Occipital lobe (tissue), 2 donors: ENCODE measurements around the gene TMIGD2. TPM values are rescaled to one million over a fixed set of nuclear protein-coding genes. Genes with fewer than 3 reads are reported as not detected.
A peak's percentile ranks its signal among the peaks of the same experiment; 100 is the strongest.

Experiments
- DNase-seq: peaks from one replicate; lab custom pipeline; 2025; lab: John Stamatoyannopoulos, UW
- total RNA-seq: library from RNA; depleted of rRNA; stranded (reverse); fragments of >200 nt; gene quantifications from one replicate; pipeline ENCODE4 v1.2.3, GENCODE V29; 2014

Gene TMIGD2
- total RNA-seq, 1 donor from 2014 or later = 2.7 TPM

DNA sequence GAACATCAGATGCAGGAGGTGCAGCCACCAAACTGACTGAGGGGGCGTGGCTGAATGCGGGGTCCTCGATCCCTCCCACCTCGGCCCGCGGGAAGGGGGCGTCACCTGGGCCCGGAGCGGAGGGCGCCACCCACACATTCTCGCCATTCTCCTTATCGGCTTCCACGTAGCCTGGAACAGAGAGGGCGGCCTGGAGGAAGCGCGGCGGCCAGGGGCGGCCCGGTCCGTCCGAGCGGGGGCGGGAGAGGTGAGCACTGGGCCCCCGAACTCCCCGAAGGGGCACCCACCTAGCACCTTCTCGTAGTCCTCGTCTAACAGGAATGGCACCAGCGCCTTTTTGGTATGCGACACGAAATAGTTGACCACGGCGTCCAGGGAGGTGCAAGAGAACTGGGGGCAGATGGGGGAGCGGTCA, 24.7 kb upstream of the TMIGD2 start:
- no peak for DNase-seq

DNA sequence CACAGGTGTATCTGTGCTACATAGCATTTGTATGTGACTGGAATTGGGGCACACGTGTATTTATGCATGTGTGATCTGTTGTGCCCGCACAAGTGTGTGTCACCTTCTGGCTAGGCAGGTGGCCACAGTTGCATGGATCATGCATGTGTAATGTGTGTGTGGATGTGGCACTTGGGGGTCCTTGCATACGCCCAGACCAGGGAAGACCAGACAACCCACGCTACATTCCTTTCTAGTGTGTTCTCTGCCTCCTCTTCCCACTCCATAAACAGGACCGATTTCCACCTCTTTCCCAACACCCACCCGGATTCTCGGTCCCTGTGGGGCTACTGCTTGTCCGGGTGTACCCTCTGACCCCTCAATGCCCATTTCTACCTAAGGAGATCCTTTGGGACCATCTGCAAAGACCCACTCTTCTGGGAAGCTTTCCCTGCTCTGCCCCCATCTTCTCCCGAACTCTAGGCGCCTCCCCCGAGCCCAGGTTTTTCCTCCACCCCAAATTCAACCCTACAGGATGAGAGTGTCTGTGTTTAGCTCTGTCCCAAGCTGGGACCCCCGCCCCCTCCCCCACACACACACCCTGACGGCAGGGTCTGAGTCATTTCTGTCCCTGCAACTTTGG, 24.1 kb upstream of the TMIGD2 start:
- DNase-seq = no peak

DNA sequence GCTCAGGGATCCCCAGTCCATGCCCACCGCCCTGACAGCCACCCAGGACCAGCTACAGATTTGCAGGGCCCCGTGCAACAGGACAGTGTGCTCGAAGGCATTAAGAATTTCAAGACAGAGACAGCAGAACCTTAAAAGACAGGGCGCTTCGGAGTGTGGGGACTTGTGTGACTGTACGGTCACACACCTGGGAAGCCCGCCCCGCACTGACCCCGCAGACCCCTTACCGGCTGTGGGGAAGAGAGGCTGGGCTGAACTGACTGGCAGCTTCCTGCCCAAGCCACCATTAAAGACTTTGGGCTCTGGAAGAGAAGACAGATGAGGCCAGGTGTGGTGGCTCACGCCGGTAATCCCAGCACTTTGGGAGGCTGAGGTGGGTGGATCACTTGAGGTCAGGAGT, 22.0 kb upstream of the TMIGD2 start:
- DNase-seq = no peak

DNA sequence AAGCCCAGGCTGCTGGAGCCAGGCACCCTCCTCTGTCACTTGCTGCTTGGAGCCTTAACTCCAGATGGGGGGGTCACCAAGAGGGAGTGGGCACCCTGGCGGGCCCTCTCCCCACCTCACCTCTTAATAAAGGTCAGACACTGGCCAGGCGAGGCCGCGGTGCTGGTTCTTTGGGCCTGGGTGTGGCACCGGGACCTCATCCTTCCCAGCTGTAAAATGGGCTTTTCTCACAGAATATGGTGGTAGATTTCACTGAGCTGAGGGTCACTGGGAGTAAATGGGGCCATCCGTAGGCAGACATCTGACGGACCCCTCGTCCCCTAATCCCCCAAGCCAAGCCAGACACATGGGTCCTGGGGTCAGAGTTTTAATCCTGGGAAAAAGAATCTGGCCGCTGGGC, 21.5 kb upstream of the TMIGD2 start:
- DNase-seq = no peak

- no peak for DNase-seq
Observed at GRCh38 chr19:4322942-4323665, 20.9 kb upstream of the TMIGD2 start.

DNA sequence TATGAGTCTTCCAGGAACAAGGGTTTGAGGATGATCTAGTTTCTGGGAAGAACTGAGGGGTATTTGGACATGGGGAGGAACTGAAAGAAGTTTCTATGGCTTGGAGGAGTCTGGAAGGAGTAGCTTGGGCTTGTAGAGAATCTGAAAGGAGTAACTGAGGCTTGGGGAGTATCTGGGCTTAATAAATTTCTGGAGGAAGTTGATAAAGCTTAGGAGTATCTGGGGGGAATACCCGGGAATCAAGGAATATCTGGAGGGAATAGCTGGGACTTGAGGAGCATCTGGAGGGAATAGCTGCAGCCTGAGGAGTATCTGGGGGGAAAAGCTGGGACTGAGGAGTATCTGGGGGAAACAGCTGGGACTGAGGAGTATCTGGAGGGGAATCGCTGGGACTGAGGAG, 18.2 kb upstream of the TMIGD2 start:
- no peak for DNase-seq

DNA sequence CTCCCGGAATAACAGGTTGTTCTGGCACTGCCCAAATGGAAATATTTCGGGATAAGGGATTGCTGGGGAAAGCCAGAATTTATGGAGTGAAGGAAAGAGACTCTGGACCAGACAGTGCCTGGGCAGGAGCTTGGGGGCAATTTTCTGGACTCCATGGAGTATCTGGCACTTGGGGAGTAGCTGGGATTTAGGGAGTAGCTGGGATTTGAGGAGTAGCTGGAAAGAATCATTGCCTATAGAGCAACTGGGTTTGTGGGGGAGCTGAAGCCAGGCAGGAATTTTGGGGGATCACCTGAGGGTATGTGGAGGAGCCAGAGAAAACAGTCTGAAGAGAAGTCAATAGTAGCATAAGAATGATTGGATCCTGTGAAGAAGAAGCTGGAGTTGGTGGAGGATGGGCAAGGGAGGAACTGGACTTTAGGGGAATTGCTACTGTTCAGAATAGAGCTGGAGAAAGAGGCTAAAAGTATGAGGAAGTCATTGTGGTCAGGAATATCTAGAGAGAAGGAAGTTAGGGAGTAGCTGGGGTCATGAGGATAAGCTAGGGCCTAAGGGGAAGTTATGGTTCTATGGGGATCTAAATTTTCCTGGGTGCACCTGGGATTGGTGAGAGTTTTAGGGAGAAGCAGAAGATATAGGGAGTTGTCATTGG, 17.0 kb upstream of the TMIGD2 start:
- DNase-seq = no peak

DNA sequence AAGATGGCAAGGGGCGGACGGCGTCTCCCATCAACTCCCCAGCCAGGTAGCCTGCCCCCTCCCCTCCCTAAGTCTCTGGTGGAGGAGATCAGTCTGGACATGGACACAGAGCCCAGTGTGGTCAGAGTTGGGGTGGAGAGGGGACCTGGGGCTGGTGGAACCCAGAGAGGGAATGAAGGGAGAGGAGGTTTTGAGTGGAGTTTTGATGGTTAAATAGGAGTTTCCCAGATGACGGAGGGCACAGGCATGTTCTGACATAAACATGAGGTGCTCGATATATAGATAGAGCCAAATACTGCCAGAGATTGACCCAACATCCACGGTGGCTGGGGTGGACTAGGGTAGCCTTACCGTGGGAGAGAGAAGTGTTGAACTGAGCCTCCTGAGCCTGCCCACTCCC, 16.3 kb upstream of the TMIGD2 start:
- no peak for DNase-seq

- DNase-seq = no peak
Observed at GRCh38 chr19:4316956-4317355, 14.8 kb upstream of the TMIGD2 start.

DNA sequence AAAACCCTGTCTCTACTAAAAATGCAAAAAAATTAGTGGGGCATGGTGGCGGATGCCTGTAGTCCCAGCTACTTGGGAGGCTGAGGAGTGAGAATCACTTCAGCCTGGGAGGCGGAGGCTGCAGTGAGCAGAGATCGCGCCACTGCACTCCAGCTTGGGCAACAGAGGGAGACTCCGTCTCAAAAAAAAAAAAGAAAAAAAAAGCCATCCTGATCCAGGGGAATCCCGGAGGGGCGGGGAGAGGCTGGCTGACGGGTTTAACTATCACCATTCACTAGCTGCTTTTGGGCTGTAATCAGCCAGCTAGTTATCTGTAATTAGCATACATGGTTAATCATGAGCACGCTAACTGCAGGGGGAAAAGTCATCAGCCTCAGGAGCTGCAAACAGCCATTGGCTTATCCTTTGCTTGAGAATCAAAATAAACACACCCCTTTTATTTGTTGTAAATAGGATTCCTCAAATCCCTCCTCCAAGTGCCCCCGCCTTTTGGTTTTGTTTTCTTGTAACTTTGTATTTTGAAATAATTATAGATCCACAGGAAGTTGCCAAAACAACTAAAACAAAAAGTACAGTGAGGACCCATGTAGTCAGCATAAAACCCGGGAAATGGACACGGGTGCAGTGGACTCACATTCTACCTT, 11.8 kb upstream of the TMIGD2 start:
- DNase-seq = no peak

- DNase-seq = no peak
Observed at GRCh38 chr19:4310247-4311121, 8.3 kb upstream of the TMIGD2 start.

DNA sequence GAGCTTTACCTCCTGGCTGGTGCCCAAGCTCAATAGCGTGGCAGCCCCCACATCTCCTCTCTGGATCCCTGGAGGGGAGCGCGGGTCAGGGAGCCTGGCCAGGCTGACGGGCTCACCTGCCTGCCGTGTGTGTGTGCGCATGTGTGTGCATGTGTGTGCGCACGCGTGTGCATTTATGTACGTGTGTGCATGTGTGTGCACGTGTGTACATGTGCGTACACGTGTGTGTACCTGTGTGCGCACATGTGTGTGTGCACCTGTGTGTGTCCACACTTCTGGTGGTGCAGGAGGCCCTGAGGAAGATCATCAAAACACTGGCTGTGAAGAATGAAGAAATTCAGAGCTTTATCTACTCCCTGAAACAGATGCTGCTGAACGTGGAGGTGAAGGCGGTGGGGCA, 3.5 kb upstream of the TMIGD2 start:
- no peak for DNase-seq

GRCh38 chr19:4305257-4305612, 3.0 kb upstream of the TMIGD2 start:
- no peak for DNase-seq

- DNase-seq = peak; percentile 19
Observed at GRCh38 chr19:4304538-4305256, 2.5 kb upstream of the TMIGD2 start, which contains the start of gene FSD1. Gene FSD1 (plus strand): TSS chr19:4304598. CDS start chr19:4304747, 149 bp downstream.

DNA sequence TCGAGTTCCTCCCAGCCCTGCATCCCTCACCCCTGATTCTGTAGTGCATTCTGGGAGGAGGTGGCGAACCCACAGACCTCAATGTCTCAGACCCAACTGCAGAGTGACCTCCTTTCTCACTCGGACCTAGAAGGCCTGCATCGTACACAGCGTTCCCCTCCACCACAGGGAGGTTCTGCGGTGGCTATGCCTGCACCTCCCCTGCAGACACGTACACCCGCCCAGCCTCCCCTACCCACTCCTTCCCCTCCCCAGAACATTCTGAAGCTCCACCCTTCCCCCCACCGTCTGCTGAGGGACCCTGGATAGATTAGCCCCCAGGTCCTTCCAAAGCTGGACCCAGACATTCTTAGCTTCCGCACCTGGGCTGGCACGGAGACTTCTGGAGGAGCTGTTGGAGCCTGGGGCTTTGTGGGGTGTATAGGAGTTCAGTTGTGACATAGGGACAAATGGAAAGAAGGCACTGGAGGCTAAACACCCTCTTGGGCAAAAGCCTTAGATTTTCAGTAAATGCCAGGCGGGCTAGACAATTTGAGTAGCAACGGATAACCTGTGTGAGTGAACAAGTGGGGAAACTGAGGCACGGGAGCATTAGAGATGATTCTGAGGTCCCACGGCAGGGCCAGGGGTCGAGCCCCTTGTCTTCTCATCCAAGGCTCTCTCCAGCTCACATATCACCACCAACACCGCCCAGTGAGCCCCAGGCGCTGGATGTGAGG, 1.8 kb upstream of the TMIGD2 start:
- no peak for DNase-seq

GRCh38 chr19:4301590-4302242, 473 bp downstream of the TMIGD2 start:
- DNase-seq = no peak

DNA sequence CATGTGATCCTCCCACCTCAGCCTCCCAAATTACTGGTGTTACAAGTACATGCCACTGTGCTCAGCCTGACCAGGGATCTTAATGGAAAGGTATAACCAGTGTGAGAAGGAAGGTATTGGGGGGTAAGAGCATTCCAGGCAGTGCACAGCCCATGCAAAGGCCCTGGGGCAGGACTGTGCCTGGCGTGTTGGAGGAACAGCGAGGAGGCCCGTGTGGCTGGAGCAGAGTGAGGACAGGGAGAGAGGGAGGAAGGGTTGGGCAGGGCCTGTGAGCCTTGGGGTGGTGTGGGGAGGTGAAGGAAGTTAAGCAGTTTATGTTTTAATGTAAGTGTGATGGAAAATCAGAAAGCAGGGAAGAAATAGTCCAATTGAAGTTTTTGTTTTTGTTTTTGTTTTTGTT, 1.6 kb downstream of the TMIGD2 start:
- DNase-seq = no peak

DNA sequence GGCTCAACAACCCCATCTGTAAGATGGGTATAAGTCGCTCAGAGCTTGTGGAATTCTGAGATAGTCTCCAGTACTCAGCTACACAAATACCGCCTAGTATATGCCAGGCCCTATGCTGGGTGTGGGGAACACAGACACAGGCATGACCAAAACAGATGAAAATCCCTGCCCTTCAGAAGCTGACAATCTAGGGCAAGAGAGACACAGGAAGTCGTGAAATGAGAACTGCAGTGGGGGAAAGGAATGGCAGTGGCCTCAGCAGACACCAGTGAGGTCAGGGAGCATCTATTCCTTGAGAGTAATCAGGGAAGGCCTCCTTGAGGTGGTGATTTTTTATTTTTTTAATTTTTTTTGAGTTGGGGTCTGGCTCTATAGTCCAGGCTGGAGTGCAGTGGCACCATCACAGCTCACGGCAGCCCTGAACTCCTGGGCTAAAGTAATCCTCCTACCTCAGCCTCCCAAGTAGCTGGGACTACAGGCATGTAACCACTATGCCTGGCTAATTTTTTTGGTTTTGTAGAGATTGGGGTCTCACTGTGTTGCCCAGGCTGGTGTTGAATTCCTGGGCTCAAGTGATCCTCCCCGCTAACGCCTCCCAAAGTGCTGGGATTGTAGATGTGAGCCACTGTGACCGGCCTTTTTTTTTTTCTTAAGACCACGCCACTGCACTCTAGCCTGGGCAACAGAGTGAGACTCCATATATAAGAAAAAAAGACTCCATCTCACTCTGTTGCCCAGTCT, 3.2 kb downstream of the TMIGD2 start:
- DNase-seq = no peak
